SW480 (cell line): Measurements from ENCODE around the gene KCNQ1.

Experiments used
- DNase-seq: peaks from one replicate; pipeline ENCODE4 v3.0.0-alpha.2; 2016; ENCODE audit warnings: low spot score

KCNQ1 gene

DNA sequence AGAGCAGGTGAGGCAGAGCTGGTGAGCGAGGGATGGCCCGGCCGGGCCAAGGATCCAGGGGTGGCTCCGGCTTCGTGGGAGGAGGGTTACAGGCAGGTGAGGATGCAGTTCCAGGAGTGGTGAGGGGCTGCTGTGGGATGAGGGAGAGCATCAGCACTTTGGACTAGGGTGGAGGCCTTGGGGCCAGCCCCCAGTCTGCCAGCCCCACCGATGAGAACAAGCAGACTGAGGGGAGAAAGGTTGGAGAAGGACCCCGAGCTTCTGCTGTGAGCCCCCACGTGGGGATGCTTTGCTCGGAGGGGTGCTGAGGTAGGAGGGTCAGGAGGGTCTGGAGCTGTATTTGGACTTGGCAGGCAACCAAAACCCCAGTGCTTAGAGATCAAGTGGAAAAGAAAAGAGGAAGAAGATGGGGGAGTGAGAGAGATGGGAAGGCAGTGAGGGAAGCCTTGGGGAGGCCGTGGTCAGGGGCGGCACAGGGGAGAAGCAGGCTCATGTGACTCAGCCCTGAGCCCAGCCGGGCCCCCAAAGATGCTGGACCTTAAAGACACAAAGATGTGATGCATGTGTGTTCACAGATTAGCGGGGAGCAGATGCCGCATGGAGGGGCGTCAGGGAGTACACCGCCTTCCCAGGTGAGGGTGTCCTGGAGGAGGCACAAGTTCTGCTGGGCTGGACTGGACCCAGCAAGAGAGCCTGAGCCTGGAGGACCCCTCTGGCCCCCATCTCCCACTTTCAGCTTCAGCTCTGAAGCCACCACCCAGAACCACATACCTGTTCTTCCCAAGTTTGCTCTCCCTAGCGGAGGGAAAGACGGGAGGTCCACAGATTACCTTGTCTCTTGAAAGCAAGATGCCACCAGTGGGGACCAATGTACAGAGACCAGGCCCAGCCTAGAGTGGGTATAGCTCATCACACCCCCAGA is 349.5 kb downstream of the KCNQ1 start:
- DNase-seq = no peak

- DNase-seq = no peak
These were observed 350.1 kb downstream of the KCNQ1 start for GRCh38 chr11:2794968-2795322.

DNA sequence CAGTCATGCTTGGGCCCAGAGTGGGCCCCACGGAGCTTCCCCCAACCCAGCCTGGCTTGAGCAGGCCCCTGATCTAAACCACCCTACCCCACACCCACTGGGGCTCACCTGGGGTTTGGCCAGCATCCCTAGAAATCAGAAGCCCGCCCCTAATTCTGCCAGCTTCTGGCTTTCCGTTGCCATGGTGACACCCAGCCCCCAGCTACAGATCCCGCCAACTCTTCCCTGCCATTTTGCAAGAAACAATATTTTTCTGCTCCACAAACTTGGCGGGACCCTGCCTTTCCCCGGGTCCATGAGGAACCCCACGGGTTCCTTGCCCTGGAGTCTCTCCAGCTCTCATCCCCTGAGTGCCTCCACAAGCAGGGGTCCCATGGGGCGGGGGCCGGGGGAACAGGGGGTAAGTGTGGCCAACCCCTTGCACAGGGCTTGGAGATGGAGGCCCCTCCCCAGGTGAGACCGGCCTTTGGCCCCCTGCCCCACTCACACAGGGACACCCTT is 350.7 kb downstream of the KCNQ1 start:
- no peak for DNase-seq

DNA sequence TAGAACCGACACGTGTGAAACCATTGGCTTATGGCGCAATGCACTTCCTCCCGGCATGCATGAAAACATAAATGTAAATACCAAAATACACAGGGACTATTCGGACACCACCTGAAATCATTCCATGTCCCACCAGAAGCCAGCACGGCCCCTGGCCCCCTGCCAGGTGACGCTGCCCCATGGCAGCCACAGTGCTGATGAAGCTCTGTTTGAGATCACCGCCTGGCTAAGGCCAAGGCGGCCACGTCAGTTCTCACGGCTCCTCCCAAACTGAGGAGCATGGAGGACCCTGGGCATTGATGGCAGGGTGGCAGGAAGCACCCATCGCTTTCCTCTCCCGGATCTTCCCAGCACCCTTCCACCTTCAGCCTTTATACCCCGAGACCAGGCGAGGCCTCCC is 351.3 kb downstream of the KCNQ1 start:
- DNase-seq = no peak

DNA sequence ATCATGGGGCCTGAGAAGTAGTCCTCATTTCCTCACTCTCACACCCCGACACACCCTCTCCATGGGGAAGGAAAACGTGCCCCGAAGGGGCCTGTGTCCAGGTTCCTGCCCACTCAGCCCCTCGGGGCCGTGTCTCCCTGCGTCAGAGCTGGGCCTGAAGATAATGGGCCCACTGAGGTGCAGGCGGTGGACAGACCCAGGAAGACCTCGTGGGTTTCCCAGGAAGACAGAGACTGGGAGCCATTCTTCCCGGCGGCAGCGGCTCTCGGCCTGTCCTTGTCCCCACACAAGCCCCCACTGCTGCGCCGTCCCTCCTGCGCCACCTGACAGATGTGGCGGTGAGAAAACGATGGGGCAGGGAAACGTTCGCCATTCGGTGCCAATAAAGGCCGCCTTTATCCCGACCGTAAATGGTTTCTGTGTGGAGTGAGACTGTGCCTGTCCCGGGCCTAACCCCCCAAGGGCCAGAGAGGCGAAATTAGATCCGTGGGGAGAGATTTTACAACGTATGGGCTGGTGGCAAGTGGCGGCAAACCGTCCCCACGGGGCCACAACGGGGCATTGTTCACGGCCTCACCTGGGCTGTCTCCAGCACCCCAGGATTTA is 351.8 kb downstream of the KCNQ1 start:
- no peak for DNase-seq

- no peak for DNase-seq
These were observed 352.4 kb downstream of the KCNQ1 start for GRCh38 chr11:2797121-2797711.

DNA sequence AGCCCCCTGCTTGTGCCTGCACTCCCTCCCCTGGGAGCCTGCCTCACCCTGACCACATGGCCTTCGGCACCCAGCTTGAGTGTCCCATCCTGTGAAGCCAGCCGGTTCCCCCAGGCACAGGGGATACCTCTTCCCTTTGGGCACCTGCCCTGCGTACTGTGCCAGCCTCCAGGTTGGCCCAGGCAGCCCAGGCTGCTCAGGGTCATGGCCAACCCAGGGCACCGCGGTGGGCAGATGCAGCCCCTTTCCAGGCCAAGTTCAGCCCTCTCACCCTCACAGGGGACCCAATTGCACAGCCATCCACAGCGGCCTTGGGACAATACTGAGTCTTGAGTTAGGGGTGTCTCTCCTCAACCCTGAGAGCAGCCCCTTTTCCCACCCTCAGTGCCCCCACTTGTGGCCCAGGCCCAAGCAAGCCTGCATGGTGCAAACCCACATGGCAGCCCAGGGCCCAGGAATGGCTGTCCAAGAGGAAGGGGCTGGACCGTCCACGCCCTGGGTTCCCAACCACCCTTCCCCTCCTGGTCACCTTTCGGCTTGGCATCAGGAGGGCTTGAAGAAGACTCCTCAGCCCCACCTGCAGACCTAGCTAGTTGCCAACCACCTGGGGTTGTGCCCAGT is 353.0 kb downstream of the KCNQ1 start:
- DNase-seq = no peak

GRCh38 chr11:2798951-2799761 is 354.3 kb downstream of the KCNQ1 start:
- DNase-seq = no peak

- DNase-seq = no peak
These were observed 355.3 kb downstream of the KCNQ1 start for GRCh38 chr11:2799881-2800654.

- DNase-seq = no peak
These were observed 356.1 kb downstream of the KCNQ1 start for GRCh38 chr11:2800655-2801531.

DNA sequence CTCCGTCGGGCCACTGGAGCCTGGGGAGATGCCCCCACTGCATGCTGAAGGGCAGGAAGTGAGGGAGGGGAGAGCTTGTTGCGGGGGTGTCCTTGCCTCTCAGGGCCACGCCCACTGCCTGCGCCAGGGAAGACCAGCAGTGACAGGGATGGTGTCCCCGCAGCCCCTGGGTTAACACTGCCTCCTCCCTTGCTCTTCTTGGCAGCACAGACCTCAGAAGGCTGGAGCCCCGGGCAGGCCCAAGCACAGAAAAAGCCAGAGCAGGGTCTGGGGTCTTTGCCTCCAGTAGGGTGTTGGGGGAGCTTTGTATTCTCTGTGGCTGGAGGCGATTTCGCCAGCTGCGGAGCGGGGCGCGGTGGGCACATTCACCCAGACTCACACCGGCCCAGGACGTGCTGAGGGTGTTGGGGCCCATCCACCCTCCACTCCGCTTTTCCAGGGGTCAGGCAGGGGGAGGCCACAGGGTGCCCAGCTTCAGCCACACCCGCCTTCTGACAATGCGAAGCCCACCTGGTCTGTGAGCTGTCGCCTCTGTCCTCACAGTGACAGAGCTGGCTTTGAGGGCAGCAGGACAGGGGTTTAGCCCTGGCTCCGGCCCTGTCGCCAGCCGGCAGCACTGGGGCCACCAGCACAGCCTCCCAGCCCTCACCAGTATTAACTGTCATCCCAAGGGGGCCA is 357.0 kb downstream of the KCNQ1 start:
- no peak for DNase-seq

GRCh38 chr11:2802389-2803185 is 357.8 kb downstream of the KCNQ1 start:
- DNase-seq = no peak

GRCh38 chr11:2803186-2804091 is 358.6 kb downstream of the KCNQ1 start:
- no peak for DNase-seq

- no peak for DNase-seq
These were observed 359.4 kb downstream of the KCNQ1 start for GRCh38 chr11:2804189-2804588.

DNA sequence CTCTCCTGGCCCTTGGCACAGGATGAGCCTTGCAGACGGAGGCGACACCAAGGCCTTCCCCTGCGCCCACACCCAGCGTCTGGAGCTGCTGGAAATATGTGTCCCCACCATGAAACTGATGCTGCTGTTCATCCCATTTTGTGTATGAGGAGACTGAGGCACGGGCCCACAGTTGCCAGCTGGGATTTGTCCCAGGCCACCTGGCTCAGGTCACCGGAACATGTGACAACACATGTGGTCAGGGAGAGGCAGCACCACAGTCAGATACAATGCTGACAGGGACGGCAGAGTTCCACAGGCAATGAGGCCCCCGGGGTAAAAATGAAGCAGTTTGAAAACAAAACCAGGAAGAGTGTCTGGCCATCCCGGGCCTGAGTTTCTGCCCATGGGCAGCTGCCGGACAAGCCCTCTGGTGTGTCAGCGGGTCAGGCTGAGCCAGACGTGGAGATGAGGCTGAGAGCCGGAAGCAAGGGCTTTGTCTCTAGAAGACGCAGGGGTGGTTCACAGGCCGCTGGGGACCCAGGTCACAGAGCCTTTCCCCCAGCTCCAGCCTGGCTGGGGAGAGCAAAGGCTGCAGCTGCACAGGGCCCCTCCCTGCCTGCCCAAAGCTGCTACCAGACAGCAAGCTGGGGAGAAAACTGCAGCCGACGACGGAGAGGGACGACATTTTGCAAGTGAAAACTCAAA is 360.0 kb downstream of the KCNQ1 start:
- DNase-seq = no peak

- DNase-seq = no peak
These were observed 360.7 kb downstream of the KCNQ1 start for GRCh38 chr11:2805388-2806056.
